Measurements from ENCODE around the gene PRPF8. TPM values are rescaled to one million over a fixed set of nuclear protein-coding genes. Genes with fewer than 3 reads are reported as not detected.
"Not testable (repeated sequence)": the region's sequence is repeated elsewhere in the genome, so short reads cannot be mapped to it uniquely, and the experiment has no call there.

Gene PRPF8
- total RNA-seq, 4 donors from 2014 or later = 138 to 390 (median 226) TPM

DNA sequence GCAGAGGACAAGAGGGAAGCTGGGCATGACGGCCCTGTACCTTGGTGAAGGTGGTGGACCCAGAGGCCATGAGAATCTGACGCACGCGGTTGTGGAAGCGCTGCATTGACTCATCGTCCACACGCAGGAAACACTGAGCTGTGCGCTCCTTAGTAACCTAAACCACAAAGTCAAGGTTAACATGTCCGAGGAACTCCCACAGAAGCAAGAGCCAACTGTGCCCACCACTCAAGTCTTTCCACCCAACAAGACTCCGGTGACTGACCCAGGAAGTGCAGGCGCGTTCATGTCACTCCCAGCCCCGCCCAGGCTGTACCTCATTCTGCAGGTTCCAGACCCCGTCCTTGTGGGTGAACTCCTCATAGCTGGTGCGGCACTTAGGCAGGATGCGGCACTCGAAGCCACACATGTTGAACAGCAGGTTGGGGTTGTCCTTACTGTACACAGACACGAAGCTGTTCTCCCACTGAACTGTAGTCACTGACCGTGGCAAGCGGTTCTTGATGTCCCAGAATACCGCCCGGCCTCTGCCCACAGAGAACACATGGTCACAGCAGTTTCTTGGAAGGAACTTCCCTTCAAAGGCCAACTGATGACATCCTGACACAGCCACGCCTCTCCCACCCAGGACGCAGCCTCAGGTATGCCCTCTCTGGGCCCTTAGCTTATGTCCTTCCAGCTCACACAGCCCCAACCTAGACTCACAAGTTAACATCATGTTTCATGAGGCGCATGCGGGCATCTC is 11.5 kb downstream of the PRPF8 start:
- Histone ChIP-seq H3K4me3 (no peak overlapping the region), H3K4me1 (no peaks in the 10 kb centered on the region), H3K9me3 (no peaks in the 10 kb centered on the region), H3K27me3 (no peaks in the 10 kb centered on the region), H3K36me3 (peaks cover 2 to 95% (median 5%) of the 10 kb centered on the region in 3 donors), H3K27ac (no peak overlapping the region)
- TF ChIP-seq POLR2A (IDR thresholded peaks at IDR 0.05) = no peak
- TF ChIP-seq, protein P1, sequence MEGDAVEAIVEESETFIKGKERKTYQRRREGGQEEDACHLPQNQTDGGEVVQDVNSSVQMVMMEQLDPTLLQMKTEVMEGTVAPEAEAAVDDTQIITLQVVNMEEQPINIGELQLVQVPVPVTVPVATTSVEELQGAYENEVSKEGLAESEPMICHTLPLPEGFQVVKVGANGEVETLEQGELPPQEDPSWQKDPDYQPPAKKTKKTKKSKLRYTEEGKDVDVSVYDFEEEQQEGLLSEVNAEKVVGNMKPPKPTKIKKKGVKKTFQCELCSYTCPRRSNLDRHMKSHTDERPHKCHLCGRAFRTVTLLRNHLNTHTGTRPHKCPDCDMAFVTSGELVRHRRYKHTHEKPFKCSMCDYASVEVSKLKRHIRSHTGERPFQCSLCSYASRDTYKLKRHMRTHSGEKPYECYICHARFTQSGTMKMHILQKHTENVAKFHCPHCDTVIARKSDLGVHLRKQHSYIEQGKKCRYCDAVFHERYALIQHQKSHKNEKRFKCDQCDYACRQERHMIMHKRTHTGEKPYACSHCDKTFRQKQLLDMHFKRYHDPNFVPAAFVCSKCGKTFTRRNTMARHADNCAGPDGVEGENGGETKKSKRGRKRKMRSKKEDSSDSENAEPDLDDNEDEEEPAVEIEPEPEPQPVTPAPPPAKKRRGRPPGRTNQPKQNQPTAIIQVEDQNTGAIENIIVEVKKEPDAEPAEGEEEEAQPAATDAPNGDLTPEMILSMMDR (IDR thresholded peaks at IDR 0.05) = no peak
- peak in 1 of 3 donors; percentile 54 for DNase-seq

- H3K36me3 ChIP-seq = peaks cover 0 to 99% (median 0%) of the 10 kb centered on the region in 3 donors
- H3K4me3 ChIP-seq = not testable (repeated sequence)
Measured at GRCh38 chr17:1663934-1664333, 20.7 kb downstream of the PRPF8 start.

GRCh38 chr17:1661045-1661444 is 23.6 kb downstream of the PRPF8 start:
- no peak for DNase-seq
- H3K36me3 ChIP-seq = peaks cover 0 to 99% (median 0%) of the 10 kb centered on the region in 3 donors
- no peak overlapping the region for H3K4me3 ChIP-seq
- no peaks in the 10 kb centered on the region for H3K4me1 ChIP-seq
- no peaks in the 10 kb centered on the region for H3K27me3 ChIP-seq
- no peaks in the 10 kb centered on the region for H3K9me3 ChIP-seq
- H3K27ac ChIP-seq = no peak overlapping the region
- no peak for TF ChIP-seq POLR2A (IDR thresholded peaks at IDR 0.05)
- TF ChIP-seq, protein P1 (IDR thresholded peaks at IDR 0.05) = no peak

More at GRCh38 chr17:1663934-1664333, 20.7 kb downstream of the PRPF8 start:
- H3K4me1 ChIP-seq, DNase-seq, H3K9me3 ChIP-seq, H3K27ac ChIP-seq, H3K27me3 ChIP-seq: not testable (repeated sequence)

DNA sequence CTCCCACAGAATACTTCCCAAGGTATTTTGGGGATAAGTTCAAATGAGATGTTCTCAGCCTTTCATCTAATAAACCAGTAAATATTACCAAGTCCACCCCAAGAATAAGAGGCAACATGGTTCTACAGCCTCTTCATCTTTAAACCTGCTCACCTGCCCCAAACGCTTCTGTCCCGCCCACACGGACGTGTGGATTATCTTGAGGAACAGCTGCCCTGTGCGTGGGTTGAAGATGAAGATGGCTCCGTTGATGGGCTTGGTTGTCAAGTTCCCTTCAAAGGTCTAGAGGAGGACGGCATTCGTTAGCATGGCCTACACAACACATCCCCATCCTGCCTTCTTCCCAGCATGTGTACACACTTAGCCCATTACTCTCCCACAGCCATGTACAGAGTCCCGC is 26.6 kb downstream of the PRPF8 start:
- H3K36me3 ChIP-seq = peaks cover 0 to 100% (median 0%) of the 10 kb centered on the region in 3 donors
- TF ChIP-seq POLR2A (IDR thresholded peaks at IDR 0.05) = no peak
- TF ChIP-seq, protein P1 (IDR thresholded peaks at IDR 0.05) = no peak
- no peak overlapping the region for H3K27ac ChIP-seq
- H3K27me3 ChIP-seq = no peaks in the 10 kb centered on the region
- DNase-seq = no peak
- H3K4me3 ChIP-seq = no peak overlapping the region
- no peaks in the 10 kb centered on the region for H3K9me3 ChIP-seq
- no peaks in the 10 kb centered on the region for H3K4me1 ChIP-seq

- Histone ChIP-seq H3K27ac (no peak overlapping the region), H3K9me3 (no peaks in the 10 kb centered on the region), H3K27me3 (no peaks in the 10 kb centered on the region), H3K4me1 (peaks cover 6 to 16% (median 10%) of the 10 kb centered on the region in 4 donors), H3K36me3 (peaks cover 0 to 84% (median 0%) of the 10 kb centered on the region in 3 donors), H3K4me3 (no peak overlapping the region)
- no peak for DNase-seq
- TF ChIP-seq POLR2A (IDR thresholded peaks at IDR 0.05) = no peak
- TF ChIP-seq, protein P1 (IDR thresholded peaks at IDR 0.05) = no peak
Measured at GRCh38 chr17:1653735-1654134, 30.9 kb downstream of the PRPF8 start.

DNA sequence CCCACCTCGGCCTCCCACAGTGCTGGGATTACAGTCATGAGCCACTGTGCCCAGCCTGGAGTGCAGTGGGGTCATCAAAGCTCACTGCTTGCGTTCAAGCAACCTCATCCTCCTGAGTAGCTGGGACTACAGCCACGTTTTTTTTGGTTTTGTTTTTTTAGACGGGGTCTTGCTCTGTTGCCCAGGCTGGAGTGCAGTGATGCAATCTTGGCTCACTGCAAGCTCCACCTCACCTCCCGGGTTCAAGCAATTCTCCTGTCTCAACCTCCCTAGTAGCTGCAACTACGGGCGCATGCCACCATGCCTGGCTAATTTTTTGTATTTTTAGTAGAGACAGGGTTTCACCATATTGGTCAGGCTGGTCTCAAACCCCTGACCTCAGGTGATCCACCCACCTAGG is 31.9 kb downstream of the PRPF8 start:
- Histone ChIP-seq H3K4me1 (peaks cover 8 to 22% (median 16%) of the 10 kb centered on the region in 4 donors), H3K36me3 (peaks cover 0 to 75% (median 0%) of the 10 kb centered on the region in 3 donors)
- not testable (repeated sequence) for DNase-seq, H3K9me3 ChIP-seq, H3K4me3 ChIP-seq, H3K27ac ChIP-seq, H3K27me3 ChIP-seq
